ENCODE data around the gene MPHOSPH9.
"Not testable (repeated sequence)": the region's sequence is repeated elsewhere in the genome, so short reads cannot be mapped to it uniquely, and the experiment has no call there.

Gene MPHOSPH9

DNA sequence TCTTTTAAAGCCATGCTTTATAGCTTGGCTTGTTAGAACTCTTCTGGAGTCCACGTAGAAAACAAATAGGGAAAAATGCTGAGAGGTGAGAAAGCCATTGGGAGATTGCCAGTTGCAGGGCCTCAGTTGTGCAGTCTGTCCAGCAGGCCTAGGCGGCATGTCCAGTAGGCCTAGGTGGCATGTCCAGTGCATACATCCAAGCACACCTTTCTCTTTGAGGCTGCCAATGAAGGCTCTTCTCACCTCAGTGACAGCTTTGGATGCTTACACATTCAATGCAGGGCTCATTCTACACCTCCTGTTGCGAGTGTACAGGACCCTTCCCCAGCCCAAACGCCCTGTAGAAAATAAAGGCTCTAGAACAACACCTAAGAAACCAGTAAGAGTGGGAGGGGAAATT, 25.7 kb upstream of the MPHOSPH9 start:
- FAIRE-seq, result no peak

GRCh38 chr12:123254853-123255446, 22.0 kb upstream of the MPHOSPH9 start:
- no peak for FAIRE-seq

- FAIRE-seq, result no peak
Observed at GRCh38 chr12:123253641-123254459, 20.9 kb upstream of the MPHOSPH9 start.

DNA sequence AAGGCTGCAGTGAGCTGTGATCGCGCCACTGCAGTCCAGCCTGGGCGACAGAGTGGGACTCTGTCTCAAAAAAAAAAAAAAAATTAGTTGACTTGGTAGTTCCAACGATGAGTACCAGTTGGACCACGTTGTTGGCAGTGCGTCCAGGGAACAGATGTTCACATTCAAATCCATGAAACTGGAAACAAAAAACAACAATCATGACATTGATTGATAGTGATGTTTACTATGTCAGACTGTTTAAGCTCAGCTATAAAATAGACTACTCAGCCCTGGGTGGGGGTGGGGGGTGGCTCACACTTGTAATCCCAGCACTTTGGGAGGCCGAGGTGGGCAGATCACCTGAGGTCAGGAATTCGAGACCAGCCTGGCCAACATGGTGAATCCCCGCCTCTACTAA, 19.4 kb upstream of the MPHOSPH9 start:
- not testable (repeated sequence) for FAIRE-seq

DNA sequence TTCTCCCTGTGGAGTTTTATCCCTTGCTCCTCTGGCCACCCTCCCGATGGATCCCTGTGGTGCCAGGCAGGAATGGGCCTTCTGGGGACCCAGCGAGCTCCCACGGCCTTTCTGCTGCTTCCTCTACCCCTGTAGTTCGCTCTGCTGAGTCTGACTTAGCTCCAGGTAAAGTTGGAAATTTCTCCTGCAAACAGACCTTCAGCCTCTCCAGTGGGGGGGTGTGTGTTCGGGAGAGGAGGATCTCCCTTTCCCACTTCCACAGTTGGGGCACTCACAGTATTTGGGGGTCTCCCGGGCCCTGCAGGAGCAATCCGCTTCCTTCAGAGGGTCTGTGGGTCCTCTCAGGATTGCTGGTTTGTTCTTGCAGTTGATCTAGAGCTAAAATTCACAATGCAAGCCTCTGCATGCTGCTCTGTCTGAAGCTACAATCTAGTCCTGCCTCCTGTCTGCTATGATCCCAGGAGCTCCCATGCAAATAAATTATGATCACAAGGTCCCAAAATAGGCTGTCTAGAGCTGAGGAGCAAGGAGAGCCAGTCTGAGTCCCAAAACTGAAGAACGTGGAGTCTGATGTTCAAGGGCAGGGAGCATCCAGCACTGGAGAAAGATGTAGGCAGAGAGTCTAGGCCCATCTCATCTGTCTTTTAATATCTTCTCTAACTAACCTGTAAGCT, 18.6 kb upstream of the MPHOSPH9 start:
- no peak for FAIRE-seq

- no peak for FAIRE-seq
Observed at GRCh38 chr12:123250471-123251383, 17.8 kb upstream of the MPHOSPH9 start.

GRCh38 chr12:123248996-123249741, 16.2 kb upstream of the MPHOSPH9 start:
- not testable (repeated sequence) for FAIRE-seq

DNA sequence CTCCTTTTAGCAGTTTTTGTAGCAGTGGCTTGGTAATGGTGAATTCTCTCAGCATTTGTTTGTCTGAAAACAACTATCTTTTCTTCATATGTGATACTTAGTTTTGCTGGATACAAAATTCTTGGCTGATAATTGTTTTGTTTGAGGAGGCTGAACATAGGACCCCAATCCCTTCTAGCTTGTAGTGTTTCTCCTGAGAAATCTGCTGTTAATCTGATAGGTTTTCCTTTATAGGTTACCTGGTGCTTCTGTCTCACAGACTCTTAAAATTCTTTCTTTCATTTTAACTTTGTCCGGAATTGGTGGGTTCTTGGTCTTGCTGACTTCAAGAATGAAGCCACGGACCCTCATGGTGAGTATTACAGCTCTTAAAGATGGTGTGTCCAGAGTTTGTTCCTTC, 15.2 kb upstream of the MPHOSPH9 start:
- not testable (repeated sequence) for FAIRE-seq

DNA sequence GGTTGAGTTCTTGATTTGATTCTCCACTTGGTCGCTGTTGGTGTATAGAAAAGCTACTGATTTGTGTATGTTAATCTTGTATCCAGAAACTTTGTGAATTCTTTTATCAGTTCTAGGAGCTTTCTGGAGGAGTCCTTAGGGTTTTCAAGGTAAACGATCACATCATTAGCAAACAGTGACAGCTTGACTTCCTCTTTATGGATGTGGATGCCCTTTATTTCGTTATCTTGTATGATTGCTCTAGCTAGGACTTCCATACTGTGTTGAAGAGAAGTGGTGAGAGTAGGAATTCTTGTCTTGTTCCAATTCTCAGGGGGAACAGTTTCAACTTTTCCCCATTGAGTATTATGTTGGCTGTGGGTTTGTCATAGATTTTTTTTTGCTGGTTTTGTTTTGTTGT, 12.7 kb upstream of the MPHOSPH9 start:
- FAIRE-seq, result no peak

DNA sequence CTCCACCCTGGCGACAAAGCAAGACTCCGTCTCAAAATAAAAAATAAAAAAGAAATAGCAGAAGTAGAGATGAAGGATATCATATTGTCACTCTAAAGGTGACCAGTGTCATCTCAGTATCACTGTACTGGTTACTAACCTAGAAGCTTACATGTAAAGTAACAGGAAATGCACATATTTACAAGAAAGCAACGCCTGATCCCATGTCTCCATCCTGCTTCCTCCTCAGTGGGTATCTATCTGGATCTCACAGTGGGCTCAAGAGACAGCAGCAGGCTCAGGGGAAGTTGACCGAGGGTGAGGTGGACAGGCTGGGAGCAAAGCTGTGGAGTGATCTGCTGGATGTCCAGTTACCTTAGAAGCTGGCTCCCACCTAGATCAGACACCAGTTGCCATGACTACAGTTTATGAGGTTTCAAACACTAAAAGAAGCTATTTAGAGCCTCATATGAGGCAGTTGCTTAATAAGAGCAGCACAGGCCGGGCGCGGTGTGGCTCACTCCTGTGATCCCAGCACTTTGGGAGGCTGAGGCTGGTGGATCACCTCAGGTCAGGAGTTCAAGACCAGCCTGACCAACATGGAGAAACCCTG, 10.8 kb upstream of the MPHOSPH9 start:
- no peak for FAIRE-seq

DNA sequence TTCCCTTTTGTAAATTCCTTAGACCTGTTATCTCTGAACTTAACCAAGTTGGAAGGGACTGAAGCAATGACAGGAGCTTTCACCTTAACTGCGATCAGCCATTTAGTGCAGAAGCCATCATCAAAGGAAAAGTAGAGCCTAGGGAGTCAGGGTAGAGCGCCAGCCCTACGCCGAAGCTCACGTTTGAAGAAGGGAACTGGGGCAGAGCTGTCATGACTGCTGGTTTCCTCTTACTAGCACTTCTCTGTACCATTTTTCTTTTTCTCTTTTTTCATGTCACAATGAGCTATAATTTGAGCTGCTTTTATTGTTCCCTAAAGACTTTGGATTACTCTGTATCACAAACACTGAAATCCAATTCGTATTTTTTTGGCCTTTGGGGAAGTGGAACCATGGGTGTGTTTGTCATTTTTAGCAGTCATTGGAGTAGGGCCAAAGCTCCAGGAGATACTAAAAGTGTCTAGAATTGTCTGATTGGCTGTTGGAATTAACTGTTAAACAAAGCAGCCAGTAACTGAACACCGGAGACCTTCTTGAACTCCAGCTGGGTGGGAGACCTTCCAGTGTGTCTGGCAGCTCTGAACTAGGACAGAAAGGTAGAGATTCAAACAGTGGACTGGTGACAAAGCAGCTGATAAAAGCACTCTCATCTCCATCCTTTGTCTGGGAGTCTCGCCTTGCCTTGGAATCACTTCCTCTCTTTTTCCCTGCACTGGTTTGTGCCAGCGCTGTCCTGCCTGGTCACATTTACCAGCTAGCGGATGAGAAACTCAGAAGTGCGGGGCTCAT, 9.4 kb upstream of the MPHOSPH9 start:
- FAIRE-seq, result no peak

GRCh38 chr12:123238961-123239360, 6.0 kb upstream of the MPHOSPH9 start:
- FAIRE-seq, result no peak

- FAIRE-seq, result no peak
Observed at GRCh38 chr12:123238330-123238682, 5.4 kb upstream of the MPHOSPH9 start.

DNA sequence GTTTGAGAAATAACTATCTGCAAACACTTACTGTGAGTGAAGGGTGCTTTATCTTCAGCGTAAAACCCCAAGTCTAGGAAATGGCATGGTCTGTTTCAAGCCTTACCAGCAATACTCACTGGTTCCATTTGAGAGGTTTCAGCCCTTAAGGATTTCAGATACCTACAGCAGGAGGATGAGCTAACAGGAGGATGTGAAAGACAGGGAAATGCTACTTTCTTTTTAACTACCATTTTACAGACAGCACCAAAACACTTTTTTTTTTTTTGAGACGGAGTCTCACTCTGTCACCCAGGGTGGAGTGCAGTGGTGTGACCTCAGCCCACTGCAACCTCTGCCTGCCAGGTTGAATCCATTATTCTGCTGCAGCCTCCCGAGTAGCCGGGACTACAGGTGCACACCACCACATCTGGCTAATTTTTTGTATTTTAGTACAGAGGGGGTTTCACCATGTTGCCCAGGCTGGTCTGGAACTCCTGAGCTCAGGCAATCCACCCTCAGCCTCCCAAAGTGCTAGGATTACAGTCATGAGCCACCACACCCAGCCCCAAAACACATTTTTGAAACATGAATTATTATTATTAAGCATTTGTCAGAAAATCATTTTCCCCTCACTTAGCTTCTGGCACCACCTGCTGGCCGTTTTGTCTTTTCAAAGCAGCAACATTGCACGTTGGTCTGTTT, 4.8 kb upstream of the MPHOSPH9 start:
- FAIRE-seq, result no peak

DNA sequence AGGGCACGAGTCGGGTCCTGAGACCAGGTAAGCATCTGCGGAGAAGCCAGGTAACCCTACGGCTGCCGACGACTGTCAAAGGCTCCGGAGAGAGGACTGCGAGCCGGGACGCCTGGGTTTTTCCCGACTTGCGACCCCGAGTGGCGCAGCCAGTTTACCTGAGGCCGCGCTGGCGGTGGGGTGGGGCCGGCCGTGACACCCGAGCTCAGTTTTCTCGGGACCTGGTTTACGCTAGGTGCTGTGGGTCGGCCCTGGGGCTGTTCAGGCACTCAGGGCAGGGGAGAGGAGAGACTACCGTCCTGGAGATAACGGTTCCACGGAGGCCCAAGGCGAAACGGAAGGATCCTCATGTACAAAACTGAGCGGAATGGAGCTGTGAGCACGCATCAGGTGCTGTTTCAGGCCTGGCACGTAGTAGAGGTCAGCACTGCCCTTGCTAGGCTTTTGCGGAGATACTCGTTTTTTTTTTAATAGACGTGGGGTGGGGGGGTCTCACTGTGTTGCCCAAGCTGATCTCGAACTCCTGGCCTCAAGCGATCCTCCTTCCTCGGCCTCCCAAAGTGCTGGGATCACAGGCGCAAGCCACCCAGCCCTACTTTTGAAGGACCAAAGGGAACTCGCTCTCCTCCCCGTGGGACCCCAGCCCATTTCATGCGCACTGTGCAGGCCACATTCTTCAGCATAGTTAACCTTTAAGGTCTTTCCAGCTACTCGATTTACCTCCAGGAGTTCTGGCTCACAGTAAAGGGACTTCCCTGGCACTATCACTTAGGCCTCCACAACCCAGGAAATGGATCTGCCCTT, 766 bp upstream of the MPHOSPH9 start:
- FAIRE-seq, result no peak

DNA sequence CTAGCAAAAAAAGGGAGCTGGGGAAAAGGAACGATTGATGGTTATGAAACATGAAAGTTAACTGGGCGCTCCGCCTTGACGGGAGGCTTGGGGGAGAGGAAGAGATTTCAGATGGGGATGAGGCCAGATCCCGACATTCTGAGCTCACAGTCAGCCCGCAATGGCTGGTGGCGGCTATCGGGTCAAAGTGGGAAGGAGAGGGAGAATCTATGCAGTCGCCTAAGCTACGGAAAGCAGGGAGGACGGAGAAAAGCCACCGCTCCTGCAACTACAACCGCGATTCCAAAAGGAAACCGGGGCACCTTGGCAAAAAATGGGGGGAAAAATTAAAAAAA, 502 bp downstream of the MPHOSPH9 start:
- FAIRE-seq, result no peak

- no peak for FAIRE-seq
Observed at GRCh38 chr12:123231931-123232330, 1.0 kb downstream of the MPHOSPH9 start.

GRCh38 chr12:123229051-123229450, 3.9 kb downstream of the MPHOSPH9 start:
- FAIRE-seq, result no peak

- FAIRE-seq, result no peak
Observed at GRCh38 chr12:123227581-123228258, 5.2 kb downstream of the MPHOSPH9 start.
